ENCODE data around the gene KCTD11. TPM values are rescaled to one million over a fixed set of nuclear protein-coding genes. Genes with fewer than 3 reads are reported as not detected.

KCTD11 gene
- polyA plus RNA-seq, 1 donor (not counting 4 experiments of a cell fraction or from before 2014, with no cell fraction given), result 18.5 TPM

DNA sequence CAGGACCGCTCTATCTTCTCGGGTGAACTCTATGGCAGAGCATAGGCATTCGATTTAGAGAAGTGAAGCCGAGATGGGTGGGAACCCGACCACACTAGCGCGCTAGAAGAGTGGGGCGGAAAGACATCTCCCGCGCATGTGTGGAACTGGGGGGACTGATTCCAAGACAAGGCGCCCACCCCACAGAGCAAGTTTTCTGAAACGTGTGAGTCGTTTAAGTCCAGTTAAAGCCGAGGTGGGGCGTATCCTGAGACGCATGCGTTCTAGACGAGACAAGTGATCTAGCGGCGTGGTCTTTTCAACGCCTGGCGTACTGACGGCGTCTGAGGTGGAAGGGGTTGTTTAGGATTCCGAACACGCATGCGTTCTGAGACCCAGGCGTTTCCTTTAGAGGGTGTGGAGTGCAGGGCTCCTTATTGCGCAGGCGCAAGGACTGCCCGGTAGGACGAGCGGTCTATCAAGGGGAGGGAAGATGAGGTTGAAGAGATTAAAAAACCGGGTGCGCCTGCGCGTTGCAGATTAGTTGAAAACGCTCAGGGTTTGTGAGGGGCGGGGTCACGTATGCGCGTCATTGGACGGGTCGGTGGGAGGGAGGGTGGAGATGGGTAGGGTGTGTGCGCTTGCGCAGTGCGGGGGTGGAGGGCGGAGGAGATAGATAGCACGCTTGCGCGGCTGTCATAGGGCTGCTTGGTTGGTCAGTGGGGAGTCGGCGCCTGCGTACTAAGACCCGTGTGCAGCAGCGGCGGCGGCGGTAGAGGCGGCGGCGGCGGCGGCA lies 44.9 kb upstream of the KCTD11 start, which contains the start of gene EIF5A:
Gene EIF5A, plus strand, starts transcription at position 718 of the 775 bp plus-strand sequence. CDS start 2,008 bp downstream, outside the sequence.
- H3K4me2 ChIP-seq (ENCODE audit: control insufficient read depth, extremely low read depth, insufficient read depth, low read depth, low read length), result peak within 1 kb of the TSS; percentile 94
- no peaks in the 10 kb centered on the region for H3K27me3 ChIP-seq (ENCODE audit: control insufficient read depth, extremely low read depth, insufficient read depth, low read length)
- no peak for TF ChIP-seq EZH2 (IDR thresholded peaks at IDR 0.05; ENCODE audit: low read length)
- TF ChIP-seq, protein P1, sequence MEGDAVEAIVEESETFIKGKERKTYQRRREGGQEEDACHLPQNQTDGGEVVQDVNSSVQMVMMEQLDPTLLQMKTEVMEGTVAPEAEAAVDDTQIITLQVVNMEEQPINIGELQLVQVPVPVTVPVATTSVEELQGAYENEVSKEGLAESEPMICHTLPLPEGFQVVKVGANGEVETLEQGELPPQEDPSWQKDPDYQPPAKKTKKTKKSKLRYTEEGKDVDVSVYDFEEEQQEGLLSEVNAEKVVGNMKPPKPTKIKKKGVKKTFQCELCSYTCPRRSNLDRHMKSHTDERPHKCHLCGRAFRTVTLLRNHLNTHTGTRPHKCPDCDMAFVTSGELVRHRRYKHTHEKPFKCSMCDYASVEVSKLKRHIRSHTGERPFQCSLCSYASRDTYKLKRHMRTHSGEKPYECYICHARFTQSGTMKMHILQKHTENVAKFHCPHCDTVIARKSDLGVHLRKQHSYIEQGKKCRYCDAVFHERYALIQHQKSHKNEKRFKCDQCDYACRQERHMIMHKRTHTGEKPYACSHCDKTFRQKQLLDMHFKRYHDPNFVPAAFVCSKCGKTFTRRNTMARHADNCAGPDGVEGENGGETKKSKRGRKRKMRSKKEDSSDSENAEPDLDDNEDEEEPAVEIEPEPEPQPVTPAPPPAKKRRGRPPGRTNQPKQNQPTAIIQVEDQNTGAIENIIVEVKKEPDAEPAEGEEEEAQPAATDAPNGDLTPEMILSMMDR (optimal IDR thresholded peaks at IDR 0.05 in 1 of 3, IDR thresholded peaks at IDR 0.05 in 1 of 3, conservative IDR thresholded peaks at IDR 0.05 in 1 of 3; ENCODE audit: extremely low read depth in 1 of 3, insufficient read depth in 2 of 3, low read length in 3 of 3), result no peak
- DNase-seq (ENCODE audit: low read depth, low spot score) (peak; percentile 99), FAIRE-seq (peak; percentile 94)
- dilution Hi-C loops (cut with MboI; ENCODE audit: extremely low pct_ligation_motif_present, low sequenced_read_pairs), result no loop called here
- peak within 1 kb of the TSS; percentile 93 to 99 (median 95) for H3K4me3 ChIP-seq (ENCODE audit: control insufficient read depth in 2 of 3, extremely low read depth in 1 of 3, insufficient read depth in 2 of 3, low read depth in 1 of 3, low read length in 3 of 3)
- no peaks in the 10 kb centered on the region for H3K9me1 ChIP-seq (ENCODE audit: control insufficient read depth, extremely low read depth, insufficient read depth, low read length)
- peaks cover 23% of the 10 kb centered on the region for H3K4me1 ChIP-seq (ENCODE audit: control insufficient read depth, extremely low read depth, insufficient read depth, low read length)
- H3K9me3 ChIP-seq (ENCODE audit: control insufficient read depth, low read depth, low read length), result no peaks in the 10 kb centered on the region
- H3K36me3 ChIP-seq (ENCODE audit: control insufficient read depth in 2 of 2, extremely low read depth in 1 of 2, insufficient read depth in 2 of 2, low read length in 2 of 2), result peaks cover 20 to 30% of the 10 kb centered on the region in 2 experiments
- peak within 1 kb of the TSS; percentile 97 for H2AFZ ChIP-seq (ENCODE audit: control insufficient read depth, low read length)
- peaks cover 32% of the 10 kb centered on the region for H4K20me1 ChIP-seq (ENCODE audit: control insufficient read depth, extremely low read depth, insufficient read depth, low read length)
- H3K27ac ChIP-seq (ENCODE audit: control insufficient read depth, insufficient read depth, low read length), result peak within 1 kb of the TSS; percentile 99
- peak within 1 kb of the TSS; percentile 100 for H3K9ac ChIP-seq (ENCODE audit: control insufficient read depth, extremely low read depth, insufficient read depth, low read length)
- peaks cover 42% of the 10 kb centered on the region for H3K79me2 ChIP-seq (ENCODE audit: control insufficient read depth, insufficient read depth, low read length)

DNA sequence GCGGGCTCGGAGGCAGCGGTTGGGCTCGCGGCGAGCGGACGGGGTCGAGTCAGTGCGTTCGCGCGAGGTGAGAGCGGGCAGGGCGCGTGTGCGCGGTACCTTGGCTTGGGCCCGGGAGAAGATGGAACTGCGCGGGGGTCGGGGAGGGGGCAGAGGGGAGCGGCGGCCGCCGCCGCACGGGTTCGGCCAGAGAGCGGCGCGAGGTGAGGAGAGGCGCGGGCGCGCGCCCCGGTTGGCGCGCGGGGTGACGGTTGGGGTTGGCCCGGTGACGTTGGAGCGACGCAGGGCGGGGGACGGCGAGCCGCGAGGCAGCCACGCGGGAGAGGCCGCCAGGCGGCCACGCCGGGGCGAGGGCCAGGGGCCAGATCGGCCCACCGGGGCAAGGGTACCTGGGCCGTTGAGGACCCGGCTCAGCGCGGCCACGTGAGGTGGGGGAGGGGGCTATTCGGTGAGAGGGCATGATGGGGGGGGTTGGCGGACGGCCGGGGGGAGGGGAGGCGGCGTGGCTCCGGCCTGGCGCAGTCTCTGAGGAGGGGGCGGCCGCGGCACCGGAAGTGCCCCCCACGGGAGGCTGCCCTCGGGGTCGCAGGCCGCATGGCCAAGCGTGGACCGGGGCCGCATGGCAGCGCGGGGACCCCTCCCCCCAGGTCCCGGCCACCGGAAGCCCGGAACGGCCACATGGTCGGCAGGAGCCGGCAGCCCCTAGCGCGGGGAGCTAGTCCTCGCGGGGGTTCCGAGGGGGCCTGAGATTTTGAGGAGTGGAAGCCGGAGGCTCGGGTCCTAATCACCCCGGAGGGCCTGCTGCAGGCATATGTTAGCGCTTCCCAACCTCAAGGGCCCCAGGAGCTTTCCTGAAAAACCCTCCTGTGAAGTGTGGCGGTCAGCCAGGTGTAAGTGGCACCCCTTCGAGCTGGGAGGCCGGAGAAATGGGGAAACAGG lies 44.0 kb upstream of the KCTD11 start:
- FAIRE-seq, result no peak
- H3K79me2 ChIP-seq (ENCODE audit: control insufficient read depth, insufficient read depth, low read length), result peaks cover 49% of the 10 kb centered on the region
- H2AFZ ChIP-seq (ENCODE audit: control insufficient read depth, low read length), result no peak overlapping the region
- peak overlapping the region; percentile 99 for H3K27ac ChIP-seq (ENCODE audit: control insufficient read depth, insufficient read depth, low read length)
- H3K4me1 ChIP-seq (ENCODE audit: control insufficient read depth, extremely low read depth, insufficient read depth, low read length), result peaks cover 26% of the 10 kb centered on the region
- dilution Hi-C loops (cut with MboI; ENCODE audit: extremely low pct_ligation_motif_present, low sequenced_read_pairs), result no loop called here
- peak overlapping the region; percentile 100 for H3K9ac ChIP-seq (ENCODE audit: control insufficient read depth, extremely low read depth, insufficient read depth, low read length)
- H3K9me3 ChIP-seq (ENCODE audit: control insufficient read depth, low read depth, low read length), result no peaks in the 10 kb centered on the region
- TF ChIP-seq, protein P1 (optimal IDR thresholded peaks at IDR 0.05 in 1 of 3, IDR thresholded peaks at IDR 0.05 in 1 of 3, conservative IDR thresholded peaks at IDR 0.05 in 1 of 3; ENCODE audit: extremely low read depth in 1 of 3, insufficient read depth in 2 of 3, low read length in 3 of 3), result no peak
- TF ChIP-seq EZH2 (IDR thresholded peaks at IDR 0.05; ENCODE audit: low read length), result no peak
- DNase-seq (ENCODE audit: low read depth, low spot score), result no peak
- peaks cover 26 to 37% of the 10 kb centered on the region in 2 experiments for H3K36me3 ChIP-seq (ENCODE audit: control insufficient read depth in 2 of 2, extremely low read depth in 1 of 2, insufficient read depth in 2 of 2, low read length in 2 of 2)
- peak overlapping the region; percentile 80 for H3K4me2 ChIP-seq (ENCODE audit: control insufficient read depth, extremely low read depth, insufficient read depth, low read depth, low read length)
- peak overlapping the region; percentile 93 to 99 (median 95) for H3K4me3 ChIP-seq (ENCODE audit: control insufficient read depth in 2 of 3, extremely low read depth in 1 of 3, insufficient read depth in 2 of 3, low read depth in 1 of 3, low read length in 3 of 3)
- H4K20me1 ChIP-seq (ENCODE audit: control insufficient read depth, extremely low read depth, insufficient read depth, low read length), result peaks cover 39% of the 10 kb centered on the region
- no peaks in the 10 kb centered on the region for H3K9me1 ChIP-seq (ENCODE audit: control insufficient read depth, extremely low read depth, insufficient read depth, low read length)
- no peaks in the 10 kb centered on the region for H3K27me3 ChIP-seq (ENCODE audit: control insufficient read depth, extremely low read depth, insufficient read depth, low read length)

Data from keratinocyte (primary cell).